NCI-H2107 treated with DMSO at 0.1 percent for 48 hours (cell line): ENCODE data around the gene WDR37.

Source experiments
- DNase-seq: peaks from one replicate; lab custom pipeline; 2025; ENCODE audit not compliant: unreplicated experiment; lab: John Stamatoyannopoulos, UW

WDR37 gene

DNA sequence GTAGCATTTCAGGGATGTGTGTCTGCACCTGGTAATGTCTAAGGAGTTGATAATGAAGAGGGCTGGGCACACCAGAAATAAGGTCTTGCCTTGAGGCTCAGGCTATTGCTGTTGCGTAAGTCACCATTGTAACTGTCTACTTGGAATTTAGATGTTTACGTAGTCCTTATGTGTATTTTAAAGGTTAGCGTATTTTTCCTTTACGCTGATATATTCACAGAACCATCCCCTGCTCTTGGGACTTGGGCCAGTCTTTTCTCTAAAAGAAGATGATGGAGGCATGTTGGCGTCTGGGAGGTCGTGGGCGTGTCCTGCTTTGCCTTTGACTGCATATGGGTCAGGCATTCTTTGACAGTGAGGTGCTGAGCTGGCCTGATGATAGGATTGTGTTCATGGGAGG is 14.7 kb downstream of the WDR37 start:
- DNase-seq: no peak

DNA sequence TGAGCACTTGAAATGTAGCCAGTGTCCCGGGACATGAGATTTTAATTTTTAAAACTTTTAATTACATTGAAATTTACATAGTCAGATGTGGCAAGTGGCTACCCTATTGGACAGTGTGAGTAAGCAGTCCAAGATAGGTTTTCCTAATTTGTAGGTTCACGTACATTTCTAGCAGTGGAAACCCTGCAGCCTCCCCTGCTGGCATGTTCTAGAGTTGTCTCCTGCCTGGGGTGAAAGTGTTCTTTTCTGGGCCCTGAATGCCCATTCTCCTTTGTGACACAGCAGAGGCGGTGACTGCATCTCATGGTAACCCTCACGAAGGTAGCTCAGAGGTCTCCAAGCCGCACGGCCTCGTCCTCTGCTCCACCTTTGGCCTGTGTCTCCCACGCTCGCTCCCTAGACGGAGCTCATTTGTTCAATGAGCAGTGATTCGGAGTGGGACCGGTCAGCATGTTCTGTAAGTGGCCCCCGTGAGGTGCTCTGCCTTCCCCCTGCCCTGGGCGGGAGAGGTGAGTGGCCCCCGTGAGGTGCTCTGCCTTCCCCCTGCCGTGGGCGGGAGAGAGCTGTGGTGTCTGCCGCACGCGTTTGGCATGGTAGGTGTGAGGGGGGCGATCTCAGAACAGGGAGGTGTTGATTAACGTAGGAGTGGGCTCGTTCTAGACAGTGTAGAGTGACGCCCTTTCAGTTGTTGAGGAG is 18.0 kb downstream of the WDR37 start:
- DNase-seq: no peak

GRCh38 chr10:1074748-1075308 is 18.6 kb downstream of the WDR37 start:
- DNase-seq: no peak

DNA sequence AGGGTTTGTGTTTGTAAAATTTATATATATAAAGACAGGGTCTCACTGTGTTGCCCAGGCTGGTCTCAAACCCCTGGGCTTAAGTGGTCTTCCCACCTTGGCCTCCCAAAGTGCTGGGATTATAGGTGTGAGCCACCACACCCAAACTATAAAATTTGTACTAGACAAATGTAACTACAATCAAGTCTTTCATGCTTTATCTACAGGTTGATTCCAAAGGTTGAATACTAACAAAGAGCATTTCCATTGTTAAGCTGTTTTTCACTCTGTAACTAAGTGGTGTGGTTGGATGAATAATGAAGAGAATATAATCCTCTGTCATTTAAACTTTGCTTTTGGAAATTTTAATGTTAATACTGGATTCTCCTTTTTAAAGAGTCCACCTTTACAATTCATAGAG is 22.5 kb downstream of the WDR37 start:
- no peak for DNase-seq

DNA sequence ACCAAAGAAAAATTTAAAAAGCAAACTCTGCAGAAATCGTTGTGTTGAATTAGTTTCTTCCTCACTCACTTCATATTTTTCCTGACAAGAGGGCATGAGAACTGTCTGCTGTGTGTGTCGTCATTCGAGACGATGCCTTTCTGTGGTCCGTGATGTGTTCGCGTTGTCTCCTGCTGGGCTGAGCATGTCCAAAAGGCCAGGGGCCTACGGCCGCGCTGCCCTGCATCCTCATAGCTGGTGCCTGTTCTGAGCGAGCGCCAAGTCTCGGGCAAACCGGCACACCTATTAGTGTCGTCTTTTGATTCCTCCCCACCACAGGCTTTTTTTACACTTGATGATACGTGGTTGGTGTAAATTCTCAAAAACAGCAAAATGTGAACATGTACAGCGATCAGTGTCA is 27.4 kb downstream of the WDR37 start:
- no peak for DNase-seq

DNA sequence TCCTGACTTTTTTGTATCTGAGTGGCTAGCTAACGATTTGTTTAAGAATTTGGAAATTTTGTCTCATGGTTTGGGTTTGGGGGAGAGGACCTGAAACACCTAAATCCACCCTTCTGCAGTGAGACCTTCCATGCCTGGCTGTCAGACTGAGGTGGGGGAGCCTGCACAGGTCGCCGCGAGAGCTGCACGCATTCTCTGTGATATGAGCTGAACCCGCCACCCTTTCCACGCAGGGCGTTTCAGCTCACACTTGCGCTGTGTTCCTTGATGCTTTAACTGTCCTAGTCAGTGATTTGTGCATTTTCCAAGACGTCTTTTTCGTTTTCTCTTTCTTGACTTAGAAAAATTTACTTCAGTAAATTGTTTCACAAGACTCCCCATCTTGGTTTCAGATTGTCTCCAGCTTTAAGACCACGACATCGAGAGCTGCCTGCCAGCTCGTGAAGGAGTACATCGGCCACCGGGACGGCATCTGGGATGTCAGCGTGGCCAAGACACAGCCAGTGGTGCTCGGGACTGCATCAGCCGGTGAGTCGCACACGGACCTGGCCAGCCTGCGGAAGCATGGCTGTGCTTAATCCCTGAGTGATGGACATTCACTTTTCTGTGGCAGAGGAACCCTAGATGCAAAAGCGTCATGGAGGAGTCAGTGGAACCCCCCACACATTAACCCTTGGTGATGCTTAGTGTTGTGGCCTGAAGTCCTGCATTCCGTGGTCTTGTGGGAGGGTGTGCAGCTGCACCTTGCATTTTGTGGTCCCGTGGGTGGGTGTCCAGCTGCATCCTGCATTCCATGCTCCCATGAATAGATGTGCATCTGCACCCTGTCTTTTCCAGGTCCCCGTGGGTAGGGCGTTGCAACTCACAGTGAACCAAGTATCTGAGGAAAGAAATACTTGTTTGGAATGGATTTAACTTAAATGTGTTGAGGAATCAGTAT is 28.1 kb downstream of the WDR37 start:
- no peak for DNase-seq

- DNase-seq: no peak
Observed at GRCh38 chr10:1085258-1085657, 29.1 kb downstream of the WDR37 start.

DNA sequence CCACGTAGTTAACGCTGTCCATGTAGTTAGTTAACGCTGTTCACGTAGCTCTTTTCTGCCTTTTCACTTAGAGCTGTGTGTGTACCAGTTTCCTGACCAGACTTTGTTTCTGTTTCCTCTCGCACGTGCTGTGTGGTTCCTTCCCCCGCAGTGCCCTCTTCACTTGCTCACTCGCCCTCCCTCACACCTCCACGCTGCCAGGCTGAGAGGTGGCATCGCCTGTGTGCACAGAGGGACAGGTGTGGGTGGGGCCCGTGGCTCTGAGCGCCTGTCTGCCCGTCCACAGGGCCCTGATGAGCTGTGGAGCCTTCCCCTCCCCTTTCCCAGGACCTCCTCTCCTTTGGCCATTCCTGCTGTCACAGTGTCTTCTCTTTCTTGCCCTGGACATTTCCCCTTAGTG is 30.6 kb downstream of the WDR37 start:
- DNase-seq: no peak

GRCh38 chr10:1089017-1089689 is 33.0 kb downstream of the WDR37 start:
- DNase-seq: no peak

DNA sequence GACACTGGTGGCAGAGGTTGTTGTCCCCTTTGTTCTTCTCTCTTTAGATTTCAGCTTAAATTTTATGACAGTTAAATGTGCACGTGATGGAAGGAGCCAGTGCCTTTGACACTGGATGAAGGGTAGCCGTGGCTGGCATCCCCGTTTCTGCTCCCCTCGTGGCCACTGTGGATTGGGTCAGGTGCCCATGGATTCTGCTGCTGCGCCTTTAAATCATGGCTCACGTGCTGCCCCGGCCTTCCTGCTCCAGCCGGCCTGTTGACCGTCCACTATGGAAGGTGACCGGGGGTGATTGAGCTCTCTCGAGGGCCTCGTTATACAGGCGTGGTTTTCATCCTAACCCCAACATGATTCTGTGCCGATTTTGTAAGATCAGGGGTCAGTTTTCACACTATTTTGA is 34.5 kb downstream of the WDR37 start:
- DNase-seq: no peak

DNA sequence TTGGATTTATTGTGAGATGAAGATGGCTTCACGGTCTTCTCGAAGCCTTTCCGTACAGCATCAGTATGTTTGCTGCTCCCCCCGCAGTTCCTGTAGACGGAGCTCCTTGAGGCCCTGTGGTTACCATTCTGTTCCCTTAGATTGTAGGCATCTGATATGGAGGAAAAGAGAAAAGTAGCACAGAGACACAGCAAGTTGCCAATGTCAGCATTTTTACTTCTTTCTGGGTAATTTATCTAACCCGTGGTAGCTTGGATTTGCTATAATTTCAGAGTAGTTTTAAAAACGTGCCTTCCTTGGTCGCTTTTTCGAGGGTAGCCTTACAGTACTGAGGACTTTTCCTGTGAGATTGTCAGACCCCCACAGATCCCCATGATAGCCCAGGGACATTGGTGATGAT is 37.5 kb downstream of the WDR37 start:
- DNase-seq: no peak

DNA sequence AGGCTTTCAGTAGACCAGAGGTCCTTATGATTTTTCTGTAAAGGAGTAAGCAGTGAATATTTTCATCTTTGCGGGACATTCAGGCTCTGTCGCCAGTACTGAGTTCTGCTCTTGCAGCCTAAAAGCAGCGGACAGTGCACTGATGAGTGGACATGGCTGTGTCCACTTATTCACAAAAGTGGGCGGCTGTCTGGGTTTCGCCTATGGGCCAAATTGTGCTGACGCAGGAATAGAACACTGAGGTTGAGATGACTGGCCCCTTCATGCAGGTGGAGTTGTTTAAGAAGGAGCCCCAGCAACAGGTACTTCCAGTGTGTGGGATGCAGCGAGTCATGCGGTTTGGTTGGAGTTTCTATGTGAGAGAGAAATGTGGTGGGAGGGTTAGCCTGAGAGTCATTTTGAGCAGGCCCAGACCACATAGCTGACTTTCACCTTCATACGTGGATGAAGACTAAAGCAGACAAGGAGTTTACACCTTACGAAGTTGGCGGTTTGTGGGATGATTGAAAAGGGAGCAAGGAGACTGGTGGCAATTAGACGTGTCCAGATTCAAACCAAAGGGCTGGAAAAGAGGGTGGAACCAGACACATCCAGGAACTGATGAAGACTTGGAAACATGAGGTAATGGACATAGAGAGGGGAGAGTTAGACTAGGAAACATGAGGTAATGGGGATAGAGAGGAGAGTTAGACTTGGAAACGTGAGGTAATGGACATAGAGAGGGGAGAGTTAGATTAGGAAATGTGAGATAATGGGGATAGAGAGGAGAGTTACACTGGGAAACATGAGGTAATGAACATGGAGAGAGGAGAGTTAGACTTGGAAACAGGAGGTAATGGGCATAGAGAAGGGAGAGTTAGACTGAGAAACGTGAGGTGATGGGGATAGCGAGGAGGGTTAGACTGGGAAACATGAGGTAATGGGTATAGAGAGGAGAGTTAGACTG is 38.2 kb downstream of the WDR37 start:
- DNase-seq: no peak

DNA sequence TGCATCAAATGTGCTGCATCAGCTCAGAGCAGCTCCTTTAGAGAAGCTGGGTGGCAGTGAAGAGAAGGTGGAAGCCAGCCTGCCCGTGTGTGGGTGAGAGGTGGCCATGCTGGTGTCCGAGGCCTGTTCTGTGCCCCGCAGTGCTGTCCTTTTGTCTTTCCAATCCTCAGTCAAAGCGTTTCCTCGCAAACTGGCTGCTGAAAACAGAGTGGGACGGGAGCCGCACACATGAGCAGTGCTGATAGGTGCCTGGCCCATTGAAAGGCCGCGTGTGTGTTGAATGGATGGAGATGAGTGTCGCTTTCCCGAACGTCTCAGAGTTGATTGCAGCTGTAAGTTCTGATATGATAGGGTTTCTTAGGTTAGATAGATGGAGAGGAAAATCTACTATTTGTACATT is 39.3 kb downstream of the WDR37 start:
- no peak for DNase-seq

DNA sequence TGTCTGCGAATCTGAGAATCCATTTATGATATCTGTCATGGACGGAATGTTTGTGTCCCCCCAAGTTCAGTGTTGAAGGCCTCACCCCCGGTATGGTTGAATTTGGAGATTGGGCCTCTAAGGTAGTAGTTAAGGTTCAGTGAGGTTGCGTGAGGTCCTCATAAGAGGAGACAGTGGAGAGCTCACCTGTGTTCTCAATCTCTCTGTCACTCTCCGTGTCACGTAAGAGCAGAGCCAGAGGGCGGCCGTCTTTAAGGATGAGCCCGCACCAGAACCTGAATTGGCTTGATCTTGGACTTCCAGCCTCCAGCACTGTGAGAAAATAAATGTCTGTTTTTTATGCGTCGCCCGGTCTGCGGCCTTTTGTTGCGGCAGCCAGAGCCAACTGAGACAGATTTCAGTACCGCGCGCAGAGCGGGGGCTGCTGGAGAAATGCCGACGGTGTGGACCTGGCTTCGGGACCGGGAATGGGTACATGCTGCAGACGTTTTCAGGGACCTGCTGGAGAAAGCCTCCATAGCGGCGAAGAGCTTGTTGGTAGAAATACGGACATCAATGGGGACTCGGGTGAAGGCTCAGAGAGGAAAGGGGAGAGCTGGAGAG is 40.2 kb downstream of the WDR37 start:
- DNase-seq: no peak

DNA sequence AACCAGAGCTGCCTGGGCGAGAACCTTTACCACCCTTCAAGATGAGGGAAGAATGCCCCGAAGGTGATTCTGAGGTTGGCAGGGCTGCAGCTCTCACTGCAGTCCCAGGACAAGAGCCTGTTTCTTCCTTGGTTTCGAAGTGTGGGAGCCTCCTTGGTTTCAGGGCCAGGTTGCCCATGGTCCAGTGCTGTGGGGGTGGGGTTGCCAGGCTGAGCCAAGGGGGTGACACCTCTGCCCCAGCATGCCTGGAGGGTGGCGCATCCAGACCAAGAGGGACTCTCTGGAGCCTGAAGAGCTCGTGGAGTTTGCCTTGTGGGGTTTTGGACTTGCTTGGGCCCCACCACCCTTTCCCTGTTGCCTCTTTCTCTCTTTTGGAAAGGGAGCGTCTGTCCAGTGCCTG is 41.3 kb downstream of the WDR37 start:
- no peak for DNase-seq

GRCh38 chr10:1100143-1100542 is 44.0 kb downstream of the WDR37 start:
- no peak for DNase-seq

GRCh38 chr10:1100691-1101368 is 44.6 kb downstream of the WDR37 start:
- no peak for DNase-seq

- DNase-seq: no peak
Observed at GRCh38 chr10:1101946-1102345, 45.8 kb downstream of the WDR37 start.

DNA sequence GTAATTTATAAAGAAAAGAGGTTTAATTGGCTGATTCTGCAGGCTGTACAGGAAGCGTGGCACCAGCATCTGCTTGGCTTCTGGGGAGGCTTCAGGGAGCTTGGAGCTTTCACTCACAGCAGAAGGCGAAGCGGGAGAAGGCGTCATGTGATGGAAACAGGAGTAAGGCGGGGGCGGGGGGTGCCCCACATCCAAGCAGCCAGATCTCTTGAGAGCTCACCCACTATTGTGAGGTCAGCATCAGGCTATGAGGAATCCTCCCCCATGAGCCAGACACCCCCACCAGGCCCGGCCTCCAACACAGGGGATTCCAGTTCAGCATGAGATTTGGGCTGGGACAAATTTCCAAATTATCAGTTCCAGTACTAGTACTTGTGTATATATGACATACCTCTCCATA is 46.2 kb downstream of the WDR37 start:
- no peak for DNase-seq
